ENCODE measurements around the gene LRRC72.

Gene LRRC72

DNA sequence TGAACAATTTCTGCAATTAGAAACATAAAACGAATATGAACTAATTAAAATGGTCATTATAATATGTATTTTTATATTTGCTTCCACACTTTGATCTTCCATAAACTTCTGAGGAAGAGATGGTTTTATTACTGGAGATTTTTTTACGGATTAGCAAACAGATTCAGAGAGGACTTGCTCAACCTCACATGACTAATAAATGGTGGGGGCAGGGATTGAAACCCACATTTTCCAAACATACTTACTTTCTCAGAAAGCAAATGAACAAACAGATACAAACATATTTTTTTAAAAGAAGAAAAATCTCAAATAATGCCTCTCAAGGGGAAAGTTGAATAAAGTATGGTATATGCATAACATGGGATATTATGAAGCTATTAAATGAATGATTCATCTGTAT lies 100.6 kb downstream of the LRRC72 start:
- Histone ChIP-seq H3K36me3 (peaks cover 12 to 73% (median 37%) of the 10 kb centered on the region in 11 experiments; a peak in 20 of 22 replicates), H3K4me3 (no peak overlapping the region), H4K20me1 (no peaks in the 10 kb centered on the region), H3K4me1 (no peaks in the 10 kb centered on the region), H3K27ac (no peak overlapping the region), H3K4me2 (no peak overlapping the region), H3K27me3 (no peaks in the 10 kb centered on the region), H3K9me3 (replicated peaks in 1 of 11) (no peaks in the 10 kb centered on the region), H3K9ac (no peak overlapping the region)
- no peak for TF ChIP-seq Cebpa-rat (IDR thresholded peaks at IDR 0.05)

DNA sequence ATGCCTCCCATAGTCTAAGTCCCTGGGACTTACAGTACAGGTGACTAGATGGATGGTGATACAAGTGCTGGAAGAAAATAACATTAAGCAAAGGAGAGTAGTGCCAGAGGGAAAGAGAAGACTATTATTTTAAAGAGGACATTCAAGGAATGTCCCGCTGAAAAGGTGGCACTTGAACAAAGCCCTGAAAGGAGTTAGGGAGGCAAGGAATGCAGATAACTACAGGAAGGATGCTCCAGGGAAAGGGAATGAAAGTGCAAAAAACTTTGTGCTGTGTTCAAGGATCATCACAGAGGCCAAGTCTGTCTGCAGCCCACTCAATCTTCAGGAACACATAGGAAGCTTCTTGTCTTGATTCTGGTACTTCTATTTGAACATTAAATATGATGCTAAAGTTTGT lies 104.0 kb downstream of the LRRC72 start:
- Histone ChIP-seq H3K4me2 (no peak overlapping the region), H4K20me1 (no peaks in the 10 kb centered on the region), H3K4me1 (no peaks in the 10 kb centered on the region), H3K9ac (no peak overlapping the region), H3K27ac (no peak overlapping the region), H3K27me3 (no peaks in the 10 kb centered on the region), H3K36me3 (peaks cover 0 to 60% (median 24%) of the 10 kb centered on the region in 11 experiments; a peak in 17 of 22 replicates), H3K9me3 (replicated peaks in 1 of 11) (no peaks in the 10 kb centered on the region), H3K4me3 (no peak overlapping the region)
- TF ChIP-seq Cebpa-rat (IDR thresholded peaks at IDR 0.05) = no peak
